GM21717 (cell line): ENCODE measurements around the gene NIT1.
"Not testable (repeated sequence)": the region's sequence is repeated elsewhere in the genome, so short reads cannot be mapped to it uniquely, and the experiment has no call there.

Source experiments
- ATAC-seq: cut with Tn5 transposase; IDR thresholded peaks from one replicate; pipeline ENCODE4 v1.9.1; 2021; ENCODE audit warnings: mild to moderate bottlenecking, moderate library complexity; ENCODE audit not compliant: unreplicated experiment

Gene NIT1

DNA sequence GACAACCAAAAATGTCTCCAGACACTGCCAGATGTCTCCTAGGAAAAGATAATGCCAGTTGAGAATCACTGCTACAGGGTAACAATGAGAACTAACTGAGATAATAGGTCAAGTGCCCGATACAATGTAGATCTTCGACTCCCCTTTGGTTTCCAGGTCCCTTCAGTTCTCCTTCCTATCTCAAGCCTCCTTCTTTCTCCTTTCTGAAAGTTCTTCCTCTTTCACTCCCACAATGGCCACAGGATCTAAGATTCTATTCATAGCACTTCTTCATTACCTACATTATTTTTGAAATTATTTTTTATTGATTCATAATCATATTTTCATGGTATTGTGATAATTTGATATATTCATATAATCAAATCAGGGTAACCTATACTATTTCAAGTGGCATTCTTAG lies 6.4 kb upstream of the NIT1 start:
- ATAC-seq = no peak

DNA sequence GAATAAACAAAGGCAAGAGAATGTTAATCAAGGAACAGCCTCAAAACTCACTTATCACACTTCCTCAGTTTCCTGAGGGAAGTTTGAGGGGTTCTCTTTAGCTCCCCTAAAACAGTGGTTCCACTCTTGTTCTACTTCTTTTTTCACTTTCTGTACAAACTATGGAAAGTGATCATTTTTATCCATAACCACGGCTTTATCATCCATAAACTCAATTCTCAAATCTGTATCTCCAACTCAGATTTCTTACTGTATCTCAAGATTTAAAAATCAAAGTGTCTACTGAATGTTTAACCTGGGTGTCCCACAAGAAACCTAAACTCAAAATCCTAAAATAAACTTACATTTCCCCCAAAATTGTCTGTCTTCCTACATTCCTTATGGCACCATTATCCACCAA lies 4.0 kb upstream of the NIT1 start:
- ATAC-seq = no peak

DNA sequence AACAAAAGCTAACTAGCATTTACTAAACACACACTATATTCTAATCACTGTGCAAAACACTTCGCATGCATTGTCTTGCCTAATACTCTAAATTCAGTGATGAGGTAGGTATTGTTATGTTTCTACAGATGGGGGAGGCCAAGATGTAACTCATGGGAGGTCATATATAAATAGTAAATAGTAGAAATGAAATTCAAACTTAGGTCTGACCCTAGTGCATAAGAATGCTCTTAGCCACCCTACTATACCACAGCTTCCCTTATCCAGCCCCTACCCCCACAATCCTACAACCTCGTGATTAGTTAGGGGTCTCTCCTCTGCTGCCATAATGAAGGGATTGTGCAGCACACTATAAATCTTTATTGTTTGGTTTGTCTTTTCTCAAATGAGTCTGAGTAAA lies 3.3 kb upstream of the NIT1 start:
- ATAC-seq = no peak

DNA sequence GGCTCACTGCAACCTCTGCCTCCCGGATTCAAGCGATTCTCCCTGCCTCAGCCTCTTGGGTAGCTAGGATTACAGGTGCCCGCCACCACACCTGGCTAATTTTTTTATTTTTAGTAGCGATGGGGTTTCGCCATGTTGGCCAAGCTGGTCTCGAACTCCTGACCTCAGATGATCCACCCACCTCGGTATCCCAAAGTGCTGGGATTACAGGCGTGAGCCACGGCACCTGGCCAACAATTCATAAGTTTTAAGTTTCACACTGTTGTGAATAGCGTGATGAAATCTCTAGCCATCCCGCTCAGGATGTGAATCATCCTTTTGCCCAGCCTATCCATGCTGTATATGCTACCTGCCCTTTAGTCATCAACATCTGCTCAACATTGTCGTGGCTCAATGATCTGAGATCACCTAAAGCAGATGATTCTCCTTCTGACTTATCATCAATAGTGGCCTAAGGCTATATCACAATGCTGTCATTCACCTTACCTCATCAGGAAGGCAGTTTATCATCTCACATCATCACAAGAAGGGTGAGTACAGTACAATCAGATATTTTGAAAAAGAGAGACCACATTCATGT lies 2.7 kb upstream of the NIT1 start:
- ATAC-seq = no peak

DNA sequence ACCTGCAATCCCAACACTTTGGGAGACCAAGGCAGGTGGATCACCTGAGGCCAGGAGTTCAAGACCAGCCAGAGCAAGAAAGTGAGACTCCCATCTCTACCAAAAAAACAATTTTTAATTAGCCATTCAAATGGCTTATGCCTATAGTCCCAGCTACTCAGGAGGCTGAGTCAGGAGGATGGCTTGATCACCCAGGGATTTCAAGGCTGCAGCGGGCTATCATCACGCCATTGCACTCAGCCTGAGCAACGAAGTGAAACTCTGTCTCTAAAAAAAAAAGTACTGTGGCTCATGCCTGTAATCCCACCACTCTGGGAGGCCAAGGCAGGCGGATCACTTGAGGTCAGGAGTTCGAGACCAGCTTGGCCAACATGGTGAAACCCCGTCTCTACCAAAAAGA lies 1.9 kb upstream of the NIT1 start:
- ATAC-seq = not testable (repeated sequence)

DNA sequence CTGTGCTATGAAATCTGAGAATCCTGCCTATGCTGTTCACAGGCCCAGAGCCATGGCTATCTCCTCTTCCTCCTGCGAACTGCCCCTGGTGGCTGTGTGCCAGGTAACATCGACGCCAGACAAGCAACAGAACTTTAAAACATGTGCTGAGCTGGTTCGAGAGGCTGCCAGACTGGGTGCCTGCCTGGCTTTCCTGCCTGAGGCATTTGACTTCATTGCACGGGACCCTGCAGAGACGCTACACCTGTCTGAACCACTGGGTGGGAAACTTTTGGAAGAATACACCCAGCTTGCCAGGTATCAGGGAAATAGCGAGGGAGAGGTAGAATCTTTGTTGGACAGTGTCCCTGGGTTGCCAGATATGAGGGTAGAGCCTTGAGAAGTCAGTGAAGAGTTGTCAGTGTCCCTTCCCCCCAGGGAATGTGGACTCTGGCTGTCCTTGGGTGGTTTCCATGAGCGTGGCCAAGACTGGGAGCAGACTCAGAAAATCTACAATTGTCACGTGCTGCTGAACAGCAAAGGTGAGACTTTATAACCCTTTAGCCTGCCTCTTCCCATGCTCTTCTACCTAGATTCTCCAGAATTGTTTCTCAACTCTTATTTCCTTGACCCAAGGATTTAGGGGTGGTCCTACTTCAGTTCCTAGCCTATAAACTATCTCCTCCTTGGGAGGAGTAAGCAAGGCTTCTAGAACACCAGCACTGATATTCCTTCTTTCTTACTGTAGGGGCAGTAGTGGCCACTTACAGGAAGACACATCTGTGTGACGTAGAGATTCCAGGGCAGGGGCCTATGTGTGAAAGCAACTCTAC lies 1.4 kb downstream of the NIT1 start:
- ATAC-seq = no peak

DNA sequence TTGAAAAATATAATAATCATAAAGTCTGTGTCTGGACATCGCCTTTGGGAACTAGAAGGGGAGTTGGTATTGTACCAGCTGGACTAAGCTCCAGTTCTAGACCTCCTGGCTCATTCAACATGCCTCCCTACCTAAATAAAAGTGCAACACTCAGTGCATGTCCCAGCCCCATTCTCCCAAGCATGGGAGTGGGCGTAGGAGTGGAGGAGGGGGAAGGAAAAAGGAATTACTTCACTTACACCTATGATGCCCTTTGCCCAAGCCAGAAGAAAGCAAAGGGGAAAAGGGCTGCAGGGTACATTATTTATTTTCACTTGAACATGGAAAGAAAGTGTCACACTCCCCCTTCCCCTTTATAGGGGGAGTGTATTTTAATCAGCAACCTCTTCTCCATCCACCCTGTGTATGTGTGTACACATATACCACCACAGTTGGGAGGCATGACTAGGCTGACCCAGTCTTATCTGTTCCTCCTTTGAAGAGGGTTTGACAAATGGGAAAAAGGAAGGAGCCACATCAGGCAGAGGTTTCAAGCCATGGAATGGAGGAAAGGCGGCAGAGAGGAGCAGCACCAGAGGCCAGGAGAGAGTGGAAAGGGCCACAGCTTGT lies 3.2 kb downstream of the NIT1 start:
- ATAC-seq = no peak

DNA sequence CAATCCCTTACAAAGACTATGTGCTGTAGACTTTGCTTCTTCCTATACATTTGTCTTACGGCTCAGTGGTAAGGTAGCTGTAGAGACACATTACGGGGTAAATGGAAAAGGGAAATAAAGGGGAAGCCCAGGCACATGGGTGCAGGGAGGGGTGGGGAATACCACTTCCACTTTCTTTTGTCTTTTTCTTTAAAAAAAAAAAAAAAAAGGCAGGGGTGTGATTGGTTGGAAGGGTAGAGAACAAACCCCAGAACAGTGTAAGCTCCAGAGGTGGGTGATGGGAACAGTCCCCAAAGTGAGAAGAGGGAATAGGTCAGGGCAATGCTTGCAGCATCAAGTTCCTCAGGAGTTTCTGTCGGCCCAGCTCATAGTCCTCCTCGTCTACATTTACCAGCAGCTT lies 3.9 kb downstream of the NIT1 start:
- no peak for ATAC-seq

DNA sequence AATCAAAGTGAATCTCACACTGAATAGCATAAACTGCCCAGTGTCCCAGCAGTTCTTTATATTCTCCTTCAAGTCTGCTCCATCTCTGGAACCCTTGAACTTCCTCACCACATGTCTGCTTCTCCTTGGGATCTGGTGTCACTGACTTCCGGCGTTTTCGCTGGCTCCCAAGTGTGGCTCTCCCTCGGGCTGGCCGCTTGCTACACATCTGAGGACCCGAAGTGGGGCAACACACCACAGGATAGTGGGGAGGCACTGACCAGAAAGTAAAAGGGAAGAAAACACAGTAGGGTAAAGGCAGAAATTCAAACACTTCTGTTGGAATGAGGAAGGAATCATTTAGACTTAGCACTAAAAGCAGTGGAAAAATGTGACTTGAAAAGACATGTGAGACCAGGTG lies 5.1 kb downstream of the NIT1 start:
- ATAC-seq = no peak

DNA sequence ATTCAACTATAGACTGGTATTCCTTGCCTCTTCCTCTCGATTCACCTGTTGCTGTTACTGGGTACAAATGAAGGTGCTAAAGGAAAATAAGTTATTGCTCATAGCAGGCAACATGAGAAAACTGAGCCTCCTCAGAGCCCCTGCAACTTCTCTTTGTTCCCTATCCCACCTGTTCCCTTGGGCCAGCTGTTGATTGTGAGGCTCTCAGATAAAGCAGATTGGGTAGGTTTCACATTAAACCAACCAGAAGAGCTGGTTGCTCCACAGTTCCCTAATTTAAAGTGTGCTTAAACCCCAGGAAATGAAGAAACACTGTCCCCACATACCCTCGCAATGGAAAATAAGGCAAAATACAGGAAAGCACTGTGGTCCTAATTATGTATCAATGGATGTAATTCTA lies 9.7 kb downstream of the NIT1 start:
- ATAC-seq = no peak

DNA sequence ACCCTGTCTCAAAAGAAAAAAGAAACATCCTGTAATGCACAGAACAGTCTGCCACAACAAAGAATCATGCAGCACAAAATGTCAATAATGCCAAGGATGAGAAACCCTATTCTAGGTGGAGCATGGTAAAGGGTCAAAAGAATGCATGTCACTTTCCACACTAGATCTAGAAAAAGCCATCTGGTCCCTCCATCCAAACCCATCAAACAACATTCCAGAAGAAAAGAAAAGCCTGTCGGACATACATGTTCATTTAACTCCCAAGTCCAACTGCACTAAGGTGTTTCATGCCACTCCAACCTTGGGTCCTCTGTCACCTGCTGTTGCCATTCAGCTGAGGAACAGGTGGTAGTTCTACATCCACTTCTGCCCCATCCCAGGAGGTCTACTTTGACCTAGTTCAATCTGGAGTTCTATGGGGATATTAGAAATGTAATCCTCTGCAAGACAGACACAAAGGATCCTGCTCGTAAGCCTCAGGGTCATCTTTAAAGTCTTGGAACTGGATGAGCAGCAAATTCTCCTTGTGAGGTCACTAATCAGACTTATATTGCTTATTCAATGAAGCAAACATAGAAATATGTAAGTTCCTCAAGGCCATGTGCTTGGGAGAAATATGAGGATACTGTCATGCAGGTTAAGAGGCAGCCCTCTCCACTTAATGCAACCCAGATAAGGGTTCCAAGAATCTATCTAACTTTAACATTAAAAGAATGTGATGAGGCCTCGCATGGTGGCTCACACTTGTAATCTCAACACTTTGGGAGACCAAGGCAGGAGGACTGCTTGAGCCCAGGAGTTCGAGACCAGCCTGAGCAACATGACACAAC lies 10.9 kb downstream of the NIT1 start:
- ATAC-seq = no peak

DNA sequence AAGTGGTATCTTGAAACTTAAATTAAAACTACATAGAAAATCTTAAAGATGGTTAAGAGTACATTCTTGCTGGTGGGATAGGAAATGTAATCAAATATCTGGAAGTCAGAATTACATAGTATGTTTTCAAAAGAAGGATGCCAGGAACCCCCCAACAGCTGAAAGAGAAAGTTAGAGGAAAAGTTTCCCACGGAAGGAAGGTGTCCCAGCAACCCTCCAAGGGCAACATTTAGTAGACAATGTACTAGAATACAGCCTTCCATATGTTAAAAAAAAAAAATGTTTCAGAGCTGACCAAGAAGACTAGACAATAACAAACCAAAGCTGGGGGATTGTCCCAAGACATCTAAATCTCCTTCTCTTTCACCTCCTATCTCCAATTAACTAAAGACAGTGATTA lies 12.4 kb downstream of the NIT1 start:
- no peak for ATAC-seq

DNA sequence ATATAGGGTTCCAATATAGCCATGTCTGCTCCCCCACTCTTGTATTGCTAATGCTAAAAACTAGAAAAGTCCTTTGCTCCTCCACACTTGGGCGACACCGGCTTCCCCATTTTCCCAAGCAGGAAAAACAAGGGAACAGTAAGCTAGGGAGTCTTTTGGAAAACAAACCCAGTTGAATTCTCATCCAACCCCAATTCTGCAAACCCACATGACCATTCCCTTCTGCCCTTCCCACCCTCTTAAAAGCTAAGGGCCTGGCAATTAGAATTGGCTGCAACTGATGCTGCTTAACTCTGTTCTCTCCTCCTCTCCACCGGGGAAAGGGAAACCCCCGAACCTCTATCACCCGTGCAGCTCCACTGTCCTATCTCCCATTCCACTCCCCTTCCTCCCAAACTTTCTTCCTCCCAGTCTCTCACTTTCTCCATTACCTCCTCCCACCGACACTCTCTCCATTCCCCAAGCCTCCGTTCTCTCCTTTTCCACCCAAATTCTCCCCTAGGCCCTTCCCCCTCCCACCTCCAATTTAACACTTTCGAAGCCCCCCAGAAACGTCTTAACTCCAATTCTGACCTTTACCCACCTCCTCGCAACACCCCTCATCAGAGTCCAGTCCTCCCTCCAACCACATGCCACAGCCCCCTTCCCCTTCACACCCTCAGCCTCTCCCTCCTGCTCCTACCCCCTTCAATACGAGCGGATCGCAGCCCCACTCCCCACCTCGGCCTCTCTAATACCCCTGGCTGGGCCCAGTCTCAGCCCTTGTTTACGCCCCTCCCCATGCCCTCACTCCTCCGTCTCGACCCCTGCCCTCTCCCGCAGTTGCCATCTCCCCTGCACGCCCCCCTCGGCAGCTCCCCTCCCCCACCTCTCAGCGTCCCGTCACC lies 13.9 kb downstream of the NIT1 start:
- no peak for ATAC-seq

DNA sequence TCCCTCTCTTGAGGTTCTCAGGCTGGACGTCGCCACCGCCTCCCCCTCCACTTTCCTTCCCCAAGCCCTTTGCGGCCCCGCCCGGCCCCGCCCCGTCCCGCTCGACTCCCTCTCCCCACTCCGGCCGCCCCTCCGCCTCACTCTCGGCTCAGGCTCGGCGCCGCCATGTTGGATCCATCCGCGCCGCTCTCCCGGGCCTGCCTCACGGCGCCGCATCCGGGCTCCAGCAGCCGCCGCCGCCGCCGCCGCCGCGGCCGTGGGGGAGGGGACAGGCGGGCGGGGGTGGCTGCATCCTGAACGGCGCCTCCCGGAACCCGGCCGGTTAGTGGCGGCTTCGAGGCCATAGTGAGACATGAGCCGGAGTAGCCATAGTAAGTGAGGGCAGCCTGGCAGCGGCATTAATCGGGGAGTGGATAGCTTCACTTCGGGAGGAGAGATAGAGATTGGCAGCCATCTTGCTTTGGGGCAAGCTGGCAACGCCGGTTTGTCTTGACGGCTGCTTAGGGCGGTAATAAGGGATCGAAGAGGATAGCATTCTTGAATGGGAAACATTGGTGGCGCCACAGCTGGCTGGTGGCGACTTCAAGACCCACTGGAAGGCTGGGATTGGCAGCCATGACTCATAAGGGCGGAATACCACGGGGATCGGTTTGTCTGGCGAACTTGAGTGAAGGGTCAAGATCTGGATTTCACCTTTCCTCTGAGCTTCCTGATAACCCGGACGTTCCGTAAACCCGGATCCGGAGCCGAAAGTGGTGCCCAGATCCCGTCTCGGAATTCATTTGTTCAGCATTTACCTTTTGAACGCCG lies 14.7 kb downstream of the NIT1 start, which contains the start of gene DEDD:
TSS of gene DEDD (minus strand) at position 258 of the 810 bp plus-strand sequence. CDS start 8,205 bp downstream, outside the sequence.
- peak; percentile 89 for ATAC-seq

DNA sequence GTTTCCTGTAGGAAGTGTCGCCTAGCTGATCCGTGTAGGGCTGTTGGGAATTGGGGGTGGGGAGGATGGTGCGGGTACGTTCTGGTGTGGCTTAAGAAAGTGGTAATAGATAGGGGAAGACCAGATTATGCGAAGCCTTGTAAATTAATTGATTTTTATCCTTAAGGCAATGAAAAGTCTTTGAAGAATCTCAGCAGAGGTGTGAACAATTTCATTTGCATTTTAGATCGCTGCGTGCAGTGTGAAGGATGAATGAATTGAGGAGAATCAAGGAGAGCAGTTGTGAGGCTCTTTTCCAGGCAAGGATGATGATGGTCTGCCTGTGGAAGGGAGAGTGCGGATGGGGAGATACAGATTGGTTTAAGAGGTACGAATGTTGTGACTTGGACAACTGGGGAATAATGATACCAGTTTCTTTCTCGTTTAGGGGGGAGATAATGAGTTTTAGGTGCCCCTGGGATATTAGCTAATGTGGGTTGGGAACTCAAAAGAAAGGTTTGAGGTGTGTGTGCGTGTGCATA lies 15.4 kb downstream of the NIT1 start:
- no peak for ATAC-seq

DNA sequence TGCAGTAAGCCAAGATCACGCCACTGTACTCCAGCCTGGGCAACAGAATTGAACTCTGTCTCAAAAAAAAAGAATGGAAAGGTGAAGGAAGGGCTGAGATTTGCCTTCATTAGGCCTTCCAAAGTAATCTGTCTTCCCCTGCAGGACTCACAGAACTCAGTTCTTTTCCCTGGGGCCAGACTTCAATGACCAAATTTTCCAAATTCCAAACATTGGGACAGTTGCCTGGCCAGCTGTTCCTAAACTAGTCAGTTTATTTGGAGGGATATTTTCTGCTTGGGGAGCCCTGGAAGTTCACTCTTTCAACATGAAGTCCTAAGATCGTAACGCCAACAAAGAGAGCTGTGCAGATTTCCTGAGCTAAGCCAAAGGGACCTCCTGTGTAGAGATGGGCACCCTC lies 20.0 kb downstream of the NIT1 start:
- ATAC-seq = no peak

DNA sequence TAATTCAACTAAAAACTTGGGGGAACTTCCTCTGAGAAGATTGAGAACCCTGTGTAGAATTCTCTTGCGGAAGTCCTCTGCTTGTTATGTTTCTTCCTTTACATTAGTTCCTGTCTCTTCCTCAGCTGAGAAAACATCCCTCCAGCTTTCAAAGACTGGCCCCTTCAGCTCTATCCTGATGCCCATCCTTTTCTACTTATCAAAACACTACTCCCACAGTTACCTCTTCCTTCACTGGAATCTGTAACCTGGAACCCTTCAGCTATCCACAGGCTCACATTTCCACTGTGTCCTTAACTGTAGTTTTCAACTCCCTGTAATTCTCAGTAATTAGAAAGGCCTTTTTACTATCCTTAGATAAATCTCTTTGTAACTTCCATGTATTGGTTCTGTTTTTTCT lies 20.5 kb downstream of the NIT1 start:
- no peak for ATAC-seq

DNA sequence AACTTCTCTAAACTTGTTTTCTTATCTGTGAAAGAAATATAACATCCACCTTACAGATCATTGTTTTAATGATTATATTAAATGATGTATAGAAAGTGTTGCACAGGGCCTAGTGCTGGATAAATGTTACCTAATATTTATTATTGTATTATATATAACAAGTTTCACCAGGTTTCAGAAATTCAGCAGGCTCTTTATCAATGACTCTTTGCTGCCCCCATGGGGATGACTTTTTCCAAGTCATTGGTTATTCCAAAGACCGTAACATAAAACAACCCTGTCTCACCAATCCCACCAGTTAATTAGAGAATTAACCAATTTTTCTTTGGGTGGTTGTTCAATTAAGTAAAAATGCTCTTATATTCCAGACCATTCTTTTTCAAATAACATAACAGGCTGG lies 21.9 kb downstream of the NIT1 start:
- ATAC-seq = no peak

DNA sequence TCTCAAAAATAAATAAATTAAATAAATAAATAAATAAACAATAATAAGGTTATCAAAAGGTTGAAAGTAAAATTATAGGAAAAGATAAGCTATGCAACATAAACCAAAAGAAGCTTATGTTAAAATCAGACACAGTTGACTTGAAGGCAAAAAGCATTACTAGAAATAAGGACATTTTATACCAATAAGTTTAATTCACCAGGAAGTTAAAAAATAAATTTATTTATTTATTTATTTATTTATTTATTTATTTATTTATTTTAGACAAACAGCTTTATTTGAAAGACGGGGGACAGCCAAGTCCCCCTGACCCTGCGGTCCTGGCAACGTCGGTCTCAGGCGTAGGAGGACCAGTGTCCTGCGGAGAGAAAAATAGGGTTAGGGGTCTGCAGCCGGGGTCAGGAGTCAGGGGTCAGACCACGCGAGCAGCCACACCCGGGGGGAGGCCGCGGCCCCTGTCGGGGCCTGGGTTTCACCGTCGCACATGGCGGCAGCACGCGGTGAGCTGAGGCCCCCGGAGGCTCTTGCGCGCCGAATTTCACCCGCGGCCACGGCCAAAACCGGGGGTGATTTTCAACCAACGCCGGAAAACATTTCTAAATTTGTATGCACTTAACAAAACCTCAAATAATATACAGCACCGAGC lies 23.0 kb downstream of the NIT1 start:
- ATAC-seq = no peak
